NCI-H1694 (cell line): ENCODE results near the gene DYSF.

Experiments
- DNase-seq: peaks from one replicate; lab custom pipeline; 2025; lab: John Stamatoyannopoulos, UW

DYSF gene

GRCh38 chr2:71727562-71727961, 274.2 kb downstream of the DYSF start:
- no peak for DNase-seq

- no peak for DNase-seq
Observed at GRCh38 chr2:71728036-71728435, 274.7 kb downstream of the DYSF start.

GRCh38 chr2:71730785-71731383, 277.5 kb downstream of the DYSF start:
- DNase-seq, result no peak

- no peak for DNase-seq
Observed at GRCh38 chr2:71734620-71735019, 281.3 kb downstream of the DYSF start.

GRCh38 chr2:71735676-71736075, 282.3 kb downstream of the DYSF start:
- no peak for DNase-seq
